GM21447 (cell line): ENCODE results near the gene LEFTY2.
A peak's percentile ranks its signal among the peaks of the same experiment; 100 is the strongest.
"Not testable (repeated sequence)": the region's sequence is repeated elsewhere in the genome, so short reads cannot be mapped to it uniquely, and the experiment has no call there.

Experiments
- ATAC-seq: cut with Tn5 transposase; IDR thresholded peaks from one replicate; pipeline ENCODE4 v1.9.1; 2021; ENCODE audit not compliant: unreplicated experiment

The LEFTY2 gene

DNA sequence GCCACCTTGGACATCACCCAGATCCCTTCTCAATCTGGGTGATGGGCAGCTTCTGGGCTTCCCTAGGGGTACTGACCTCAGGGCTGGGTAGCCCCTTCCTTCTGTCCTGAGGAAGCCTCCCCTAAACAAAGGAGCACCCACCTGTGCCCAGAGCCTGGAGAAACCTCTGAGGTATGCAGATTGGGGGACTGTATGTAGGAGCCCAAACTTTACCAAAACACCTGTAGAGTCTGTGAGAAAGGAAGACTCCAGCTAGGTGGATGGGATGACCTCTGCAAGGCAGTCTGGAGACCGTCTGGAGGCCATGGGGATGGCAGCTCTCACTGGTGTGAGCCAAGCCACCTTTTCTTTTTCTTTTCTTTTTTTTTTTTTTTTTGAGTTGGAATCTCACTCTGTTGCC, 13.7 kb upstream of the LEFTY2 start:
- ATAC-seq, result no peak

GRCh38 chr1:225953315-225953714, 12.3 kb upstream of the LEFTY2 start:
- ATAC-seq, result no peak

DNA sequence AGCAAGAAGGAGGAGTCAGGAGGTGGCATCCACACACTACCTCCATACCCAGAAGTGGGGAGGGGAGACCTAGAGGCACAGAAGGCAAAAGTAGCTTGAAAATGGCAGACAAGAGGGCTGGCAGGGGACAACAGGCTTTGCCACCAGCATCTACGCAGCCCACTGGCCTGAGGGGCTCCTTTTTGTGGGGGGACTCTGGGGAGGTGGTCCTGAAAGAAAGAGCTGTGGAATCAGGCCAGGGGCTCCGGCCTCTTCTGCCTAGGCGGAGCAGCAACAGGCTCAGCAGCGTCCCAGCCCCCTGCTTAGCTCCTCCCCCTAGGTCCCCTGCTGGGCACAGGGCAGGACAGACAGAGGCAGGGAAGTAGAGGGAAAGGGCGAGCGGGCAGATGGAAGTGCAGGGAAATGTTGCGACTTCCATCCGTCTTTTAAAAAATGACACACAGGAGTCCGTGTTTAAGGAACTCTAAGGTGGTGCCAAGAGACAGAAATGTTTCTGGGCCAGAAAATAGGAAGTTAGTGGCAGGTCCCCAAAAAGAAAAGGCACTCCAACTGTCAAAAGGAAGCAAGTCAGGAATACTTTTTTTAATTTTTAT, 10.0 kb upstream of the LEFTY2 start:
- ATAC-seq, result no peak

DNA sequence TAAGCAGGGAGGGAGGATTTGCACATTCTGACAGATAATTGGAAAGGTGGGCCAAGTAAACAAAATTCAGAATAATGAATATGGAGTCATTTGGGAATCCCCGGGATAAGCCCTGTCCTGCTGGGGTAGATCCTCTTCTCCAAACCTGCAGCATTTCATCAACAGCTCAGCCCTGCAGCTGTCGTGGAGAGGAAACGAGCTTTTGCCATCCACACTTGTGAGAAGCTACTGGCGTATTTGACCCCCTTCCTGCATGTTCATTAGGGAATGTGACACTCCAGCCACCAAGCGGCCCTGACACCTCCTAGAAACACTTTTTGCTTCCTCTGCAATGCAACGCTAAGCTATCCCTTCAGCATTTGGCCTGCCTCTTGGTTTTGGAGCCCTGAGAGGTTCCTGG, 8.0 kb upstream of the LEFTY2 start:
- ATAC-seq, result no peak

DNA sequence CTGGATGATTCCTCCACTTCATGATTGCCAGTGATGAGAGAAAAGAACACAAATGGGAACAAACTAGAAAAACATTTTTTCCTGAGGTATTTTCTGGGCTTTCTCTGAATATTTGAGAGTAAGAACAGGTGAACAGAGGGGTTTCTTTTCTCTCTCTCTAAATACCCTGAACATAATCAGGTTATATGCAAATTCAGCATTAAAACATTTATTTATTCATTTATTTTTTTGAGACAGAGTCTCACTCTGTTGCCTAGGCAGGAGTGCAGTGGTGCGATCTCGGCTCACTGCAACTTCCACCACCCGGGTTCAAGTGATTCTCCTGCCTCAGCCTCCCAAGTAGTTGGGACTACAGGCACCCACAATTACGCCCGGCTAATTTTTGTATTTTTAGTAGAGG, 5.8 kb upstream of the LEFTY2 start:
- no peak for ATAC-seq

- no peak for ATAC-seq
Observed at GRCh38 chr1:225946082-225946620, 5.1 kb upstream of the LEFTY2 start.

DNA sequence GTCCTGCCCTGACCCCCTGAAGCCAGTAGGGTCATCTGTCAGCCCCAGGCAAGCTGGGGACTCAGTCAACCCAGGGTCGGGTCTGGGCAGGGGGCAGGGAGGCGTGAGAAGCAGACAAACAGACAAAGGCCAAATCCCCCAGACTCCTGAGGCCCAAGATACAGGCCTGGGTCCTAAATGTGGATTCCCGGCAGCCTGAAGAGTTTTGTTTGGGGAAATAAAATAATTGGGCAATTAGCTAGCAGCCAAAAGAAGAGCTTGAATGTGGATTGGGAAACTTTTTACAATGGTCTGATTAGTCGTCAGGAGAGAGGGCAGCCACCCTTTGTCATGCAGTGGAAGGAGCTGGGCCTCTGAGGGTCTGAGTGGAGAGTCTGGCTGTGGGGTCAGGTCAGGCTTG, 4.5 kb upstream of the LEFTY2 start:
- ATAC-seq, result no peak

- ATAC-seq, result peak; percentile 56
Observed at GRCh38 chr1:225944951-225945350, 3.9 kb upstream of the LEFTY2 start.

DNA sequence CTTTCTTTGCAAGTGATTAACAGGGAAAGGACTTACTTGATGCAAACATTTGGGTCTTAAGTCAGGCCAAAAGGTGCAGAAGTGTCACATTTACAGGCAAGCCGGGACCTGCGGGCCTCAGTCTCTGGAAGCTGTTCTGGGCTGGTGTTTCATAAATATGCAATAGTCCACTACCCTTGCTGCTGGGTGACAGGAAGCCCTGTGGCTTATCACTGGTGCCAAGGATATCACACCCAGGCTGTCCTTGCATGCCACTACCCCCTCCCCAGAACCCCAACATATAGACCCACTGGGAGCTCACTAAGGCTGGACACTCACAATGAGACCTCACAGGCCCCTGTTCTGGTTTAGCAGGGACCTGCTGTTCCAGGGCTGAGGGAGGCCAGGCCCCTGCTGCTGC, 3.4 kb upstream of the LEFTY2 start:
- no peak for ATAC-seq

DNA sequence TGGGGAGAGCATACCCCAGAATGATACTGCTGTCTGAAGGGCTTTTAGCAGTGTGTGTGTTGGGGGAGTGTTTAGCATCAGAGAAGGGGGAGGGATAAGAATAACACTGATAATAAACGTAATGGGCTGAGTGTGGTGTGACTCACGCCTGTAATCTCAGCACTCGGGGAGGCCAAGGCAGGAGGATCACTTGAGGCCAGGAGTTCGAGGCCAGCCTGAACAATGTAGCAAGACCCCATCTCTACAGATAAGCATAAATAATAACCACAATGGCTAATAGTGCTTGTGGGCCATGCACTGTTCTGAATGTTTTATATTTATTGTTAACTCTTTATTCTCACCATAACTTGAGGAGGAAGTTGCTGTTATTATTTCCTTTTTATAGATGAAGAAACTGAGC, 2.6 kb upstream of the LEFTY2 start:
- ATAC-seq, result no peak

- peak; percentile 86 for ATAC-seq
Observed at GRCh38 chr1:225942574-225942973, 1.6 kb upstream of the LEFTY2 start.

DNA sequence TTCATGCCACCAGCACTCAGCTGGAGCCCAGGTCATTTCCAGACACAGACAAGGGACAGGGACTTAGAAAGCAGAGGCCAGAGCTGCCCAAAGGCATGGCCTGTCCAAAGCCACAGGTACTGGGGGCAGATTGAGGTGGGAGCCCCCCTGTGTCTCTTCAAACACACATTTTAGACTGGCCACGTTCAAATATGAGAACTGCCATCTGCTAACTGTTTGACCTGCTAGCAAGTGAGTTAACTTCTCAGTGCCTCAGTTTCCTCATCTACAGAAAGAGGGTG, 862 bp upstream of the LEFTY2 start:
- ATAC-seq, result no peak

GRCh38 chr1:225940385-225941151, 452 bp downstream of the LEFTY2 start:
- ATAC-seq, result no peak

DNA sequence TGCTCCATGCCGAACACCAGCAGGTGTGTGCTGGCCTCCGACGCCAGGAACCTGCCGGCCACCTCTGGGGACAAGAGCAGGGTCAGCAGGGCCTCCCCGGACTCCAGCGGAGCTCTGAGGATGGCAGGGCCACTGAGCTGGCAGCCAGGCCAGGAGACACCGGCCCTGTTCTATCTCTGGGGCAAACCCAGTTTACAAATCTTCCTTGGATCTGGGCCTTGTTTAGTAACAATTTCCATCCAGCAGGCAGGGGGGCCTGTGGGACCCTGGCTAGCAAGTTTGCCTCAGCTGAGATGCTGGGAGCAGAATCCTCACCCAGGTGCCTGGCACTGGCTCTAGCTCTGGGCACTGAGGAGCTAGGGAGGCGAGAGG, 1.1 kb downstream of the LEFTY2 start:
- not testable (repeated sequence) for ATAC-seq

DNA sequence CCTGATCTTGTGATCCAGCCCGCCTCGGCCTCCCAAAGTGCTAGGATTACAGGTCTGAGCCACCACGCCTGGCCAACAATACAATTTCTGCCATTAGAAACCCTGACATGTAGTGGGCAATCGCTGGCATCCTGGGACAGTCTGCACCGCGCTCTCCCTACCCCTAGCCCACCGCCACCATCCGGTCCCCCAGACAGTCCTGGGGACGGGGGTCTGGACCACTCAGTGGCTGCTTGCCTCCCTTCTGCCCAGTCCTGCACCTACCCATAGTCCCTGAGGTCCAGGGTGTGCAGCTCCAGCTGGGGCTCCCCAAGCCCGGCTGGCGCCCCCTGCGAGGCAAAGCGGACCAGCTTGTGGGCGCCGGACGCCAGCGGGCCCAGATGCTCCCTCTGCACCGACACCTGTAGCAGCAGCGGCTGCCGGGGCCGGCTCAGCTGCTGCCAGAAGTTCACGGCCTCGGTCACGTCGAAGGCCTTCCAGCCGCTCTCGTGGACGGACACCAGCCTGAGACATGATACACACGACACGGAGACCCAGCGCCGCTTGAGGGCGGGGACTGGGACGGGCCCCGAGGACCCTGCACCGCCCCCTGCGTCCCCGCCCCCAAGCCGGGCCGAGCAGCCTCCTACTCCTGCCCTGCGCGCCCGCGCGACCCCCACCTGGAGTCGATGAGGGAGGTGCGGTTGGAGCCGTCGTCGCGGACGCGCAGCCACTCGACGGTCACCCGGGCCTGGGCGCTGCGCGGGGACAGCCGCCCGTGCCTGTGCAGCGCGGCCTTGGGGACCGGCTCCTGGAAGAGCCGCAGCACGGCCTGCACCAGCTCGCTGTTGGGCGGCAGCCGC, 1.7 kb downstream of the LEFTY2 start:
- not testable (repeated sequence) for ATAC-seq

- no peak for ATAC-seq
Observed at GRCh38 chr1:225937048-225937968, 3.7 kb downstream of the LEFTY2 start.

- no peak for ATAC-seq
Observed at GRCh38 chr1:225936523-225936922, 4.5 kb downstream of the LEFTY2 start.

DNA sequence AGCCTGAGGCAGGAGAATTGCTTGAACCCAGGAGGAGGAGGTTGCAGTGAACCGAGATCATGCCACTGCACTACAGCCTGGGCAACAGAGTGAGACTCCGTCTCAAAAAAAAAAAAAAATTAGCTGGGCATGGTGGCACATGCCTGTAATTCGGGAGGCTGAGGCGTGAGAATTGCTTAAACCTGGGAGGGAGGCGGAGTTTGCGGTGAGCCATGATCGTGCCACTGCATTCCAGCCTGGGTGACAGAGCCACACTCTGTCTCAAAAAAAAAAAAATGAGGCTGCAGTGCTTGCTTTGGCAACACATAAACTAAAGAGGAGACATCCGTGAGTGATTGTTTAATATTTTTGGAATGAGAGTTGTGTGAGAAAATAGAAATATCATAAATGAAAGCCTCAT, 4.9 kb downstream of the LEFTY2 start:
- not testable (repeated sequence) for ATAC-seq

DNA sequence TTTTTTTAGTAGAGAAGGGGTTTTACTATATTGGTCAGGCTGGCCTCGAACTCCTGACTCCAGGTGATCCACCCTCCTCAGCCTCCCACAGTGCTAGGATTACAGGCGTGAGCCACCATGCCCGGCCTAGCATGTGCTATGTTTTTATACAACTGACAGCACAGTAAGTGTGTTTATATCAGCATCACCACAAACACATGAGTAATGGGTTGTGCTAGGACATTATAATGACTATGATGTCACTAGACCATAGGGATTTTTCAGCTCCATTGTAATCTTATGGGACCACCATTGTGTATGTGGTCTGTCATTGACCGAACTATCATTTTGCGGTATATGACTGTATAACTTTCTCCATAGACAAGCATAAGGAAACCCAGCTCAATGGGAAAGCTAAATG, 6.3 kb downstream of the LEFTY2 start:
- ATAC-seq, result no peak

DNA sequence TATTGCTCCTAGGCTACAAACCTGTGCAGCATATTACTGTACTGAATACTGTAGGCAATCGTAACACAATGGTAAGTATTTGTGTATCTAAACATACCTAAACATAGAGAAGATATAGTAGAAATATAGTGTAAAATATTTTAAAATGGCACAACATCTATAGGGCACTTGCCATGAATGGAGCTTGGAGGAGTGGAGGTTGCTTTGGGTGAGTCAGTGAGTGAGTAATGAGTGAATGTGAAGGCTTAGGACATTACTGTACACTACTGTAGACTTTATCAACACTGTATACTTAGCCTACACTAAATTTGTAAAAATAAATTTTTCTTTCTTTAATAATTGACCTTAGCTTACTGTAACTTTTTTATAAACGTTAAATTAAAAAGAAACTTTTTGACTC, 7.9 kb downstream of the LEFTY2 start:
- no peak for ATAC-seq
